GM18951 (cell line): ENCODE results near the gene JHY.

ENCODE experiments used
- POLR2A ChIP-seq: IDR thresholded peaks from 4 replicates; pipeline ENCODE4 v1.6.1; 2011; ENCODE audit warnings: mild to moderate bottlenecking; ENCODE audit not compliant: insufficient read length, insufficient read depth; ENCODE audit errors: extremely low read depth
- in situ Hi-C: fragments of 300-500 bp; cut with MboI; formaldehyde crosslinking; loops from one replicate; pipeline ENCODE4 v1.12.0; 2022; ENCODE audit warnings: low sequenced_read_pairs, mixed read lengths, inconsistent platforms; ENCODE audit not compliant: unreplicated experiment

Gene JHY

GRCh38 chr11:122882857-122883645, 492 bp downstream of the JHY start:
- in situ Hi-C loops: no loop called here
- no peak for TF ChIP-seq POLR2A

- in situ Hi-C loops: no loop called here
- TF ChIP-seq POLR2A: no peak
These were observed 1.1 kb downstream of the JHY start for GRCh38 chr11:122883646-122883979.

GRCh38 chr11:122888162-122888561, 5.6 kb downstream of the JHY start:
- in situ Hi-C loops: no loop called here
- no peak for TF ChIP-seq POLR2A

GRCh38 chr11:122893131-122893530, 10.6 kb downstream of the JHY start:
- TF ChIP-seq POLR2A: no peak
- in situ Hi-C loops: no loop called here

GRCh38 chr11:122895563-122895962, 13.0 kb downstream of the JHY start:
- in situ Hi-C loops: no loop called here
- no peak for TF ChIP-seq POLR2A

- TF ChIP-seq POLR2A: no peak
- in situ Hi-C loops: no loop called here
These were observed 15.1 kb downstream of the JHY start for GRCh38 chr11:122897606-122898210.

- TF ChIP-seq POLR2A: no peak
- in situ Hi-C loops: no loop called here
These were observed 16.2 kb downstream of the JHY start for GRCh38 chr11:122898799-122899198.

- in situ Hi-C loops: no loop called here
These were observed 18.1 kb downstream of the JHY start for GRCh38 chr11:122900587-122901202.

GRCh38 chr11:122902951-122903350, 20.4 kb downstream of the JHY start:
- in situ Hi-C loops: no loop called here
- no peak for TF ChIP-seq POLR2A

More at GRCh38 chr11:122900587-122901202, 18.1 kb downstream of the JHY start:
- TF ChIP-seq POLR2A: no peak

GRCh38 chr11:122910775-122911174, 28.2 kb downstream of the JHY start:
- TF ChIP-seq POLR2A: no peak
- in situ Hi-C loops: no loop called here

- no peak for TF ChIP-seq POLR2A
- in situ Hi-C loops: no loop called here
These were observed 34.8 kb downstream of the JHY start for GRCh38 chr11:122917311-122917710.

- TF ChIP-seq POLR2A: no peak
- in situ Hi-C loops: no loop called here
These were observed 36.2 kb downstream of the JHY start for GRCh38 chr11:122918734-122919133.

GRCh38 chr11:122920579-122920978, 38.0 kb downstream of the JHY start:
- in situ Hi-C loops: no loop called here
- no peak for TF ChIP-seq POLR2A

- in situ Hi-C loops: no loop called here
These were observed 40.3 kb downstream of the JHY start for GRCh38 chr11:122922893-122923292.

More at GRCh38 chr11:122922893-122923292, 40.3 kb downstream of the JHY start:
- TF ChIP-seq POLR2A: no peak
